ENCODE data around the gene ZNF783.

GRCh38 chr7:149225106-149225505 lies 36.9 kb upstream of the ZNF783 start:
- TF ChIP-seq CTCF (IDR thresholded peaks at IDR 0.05) (no peak), POLR2A (IDR thresholded peaks at IDR 0.05) (no peak)

Data from prostate gland (tissue), 2 donors.